ELF-1 (cell line): ENCODE results near the gene CDK11B.
A peak's percentile ranks its signal among the peaks of the same experiment; 100 is the strongest.
"Not testable (repeated sequence)": the region's sequence is repeated elsewhere in the genome, so short reads cannot be mapped to it uniquely, and the experiment has no call there.

ENCODE experiments used
- DNase-seq: peaks from one replicate; pipeline ENCODE4 v3.0.0-alpha.2; 2016; ENCODE audit warnings: low read depth, low spot score

Gene CDK11B

DNA sequence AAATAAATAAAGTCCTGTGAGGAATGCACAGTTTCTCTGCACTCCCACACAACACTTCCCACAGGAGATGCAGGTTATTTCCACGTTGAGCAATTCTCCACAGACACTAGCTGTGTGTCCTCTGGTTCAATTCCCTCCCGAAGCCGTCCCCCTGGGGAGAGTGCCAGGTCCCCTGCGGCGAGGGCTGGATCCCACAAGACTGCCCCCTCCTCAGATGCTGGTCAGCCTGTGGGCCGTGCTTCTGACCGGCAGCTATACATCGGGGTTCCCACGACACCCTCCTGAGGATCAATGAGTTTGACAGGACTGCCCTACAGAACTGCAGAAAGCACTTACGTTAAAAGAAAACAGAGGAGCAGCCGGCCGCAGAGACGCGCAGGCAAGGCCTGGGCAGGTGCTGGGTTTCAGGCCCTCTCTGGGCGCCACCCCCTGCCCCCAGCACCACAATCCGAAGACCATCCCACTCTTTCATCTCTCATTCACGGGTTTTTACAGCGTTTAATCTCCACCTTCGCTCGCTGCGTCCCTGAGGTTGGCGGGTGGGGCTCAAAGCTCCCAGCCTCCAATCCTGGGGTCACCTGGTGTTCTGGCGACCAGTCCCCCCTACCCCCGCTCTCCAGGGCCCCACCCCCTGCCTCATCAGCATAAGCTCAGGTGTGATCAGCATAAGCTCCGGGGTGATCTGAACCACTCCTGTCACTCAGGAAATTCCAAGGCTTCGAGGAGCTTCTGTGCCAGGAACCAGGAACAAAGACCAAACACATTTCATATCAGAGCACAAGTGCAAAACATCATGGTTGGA is 24.5 kb upstream of the CDK11B start:
- no peak for DNase-seq

DNA sequence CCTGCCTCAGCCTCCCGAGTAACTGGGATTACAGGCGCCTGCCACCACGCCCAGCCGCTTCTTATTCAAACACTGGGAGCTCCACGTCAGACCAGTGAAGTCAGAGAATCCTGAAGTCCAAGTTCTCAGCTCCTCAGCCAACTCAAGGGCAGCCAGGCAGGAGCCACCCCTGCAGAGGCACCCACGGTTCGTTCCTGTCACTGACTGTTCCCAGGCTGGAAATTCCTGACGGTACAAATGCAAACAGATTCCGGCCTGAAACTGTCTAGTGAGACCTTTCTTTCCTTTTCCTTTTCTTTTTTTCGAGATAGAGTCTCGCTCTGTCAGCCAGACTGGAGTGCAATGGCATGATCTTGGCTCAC is 22.1 kb upstream of the CDK11B start:
- no peak for DNase-seq

DNA sequence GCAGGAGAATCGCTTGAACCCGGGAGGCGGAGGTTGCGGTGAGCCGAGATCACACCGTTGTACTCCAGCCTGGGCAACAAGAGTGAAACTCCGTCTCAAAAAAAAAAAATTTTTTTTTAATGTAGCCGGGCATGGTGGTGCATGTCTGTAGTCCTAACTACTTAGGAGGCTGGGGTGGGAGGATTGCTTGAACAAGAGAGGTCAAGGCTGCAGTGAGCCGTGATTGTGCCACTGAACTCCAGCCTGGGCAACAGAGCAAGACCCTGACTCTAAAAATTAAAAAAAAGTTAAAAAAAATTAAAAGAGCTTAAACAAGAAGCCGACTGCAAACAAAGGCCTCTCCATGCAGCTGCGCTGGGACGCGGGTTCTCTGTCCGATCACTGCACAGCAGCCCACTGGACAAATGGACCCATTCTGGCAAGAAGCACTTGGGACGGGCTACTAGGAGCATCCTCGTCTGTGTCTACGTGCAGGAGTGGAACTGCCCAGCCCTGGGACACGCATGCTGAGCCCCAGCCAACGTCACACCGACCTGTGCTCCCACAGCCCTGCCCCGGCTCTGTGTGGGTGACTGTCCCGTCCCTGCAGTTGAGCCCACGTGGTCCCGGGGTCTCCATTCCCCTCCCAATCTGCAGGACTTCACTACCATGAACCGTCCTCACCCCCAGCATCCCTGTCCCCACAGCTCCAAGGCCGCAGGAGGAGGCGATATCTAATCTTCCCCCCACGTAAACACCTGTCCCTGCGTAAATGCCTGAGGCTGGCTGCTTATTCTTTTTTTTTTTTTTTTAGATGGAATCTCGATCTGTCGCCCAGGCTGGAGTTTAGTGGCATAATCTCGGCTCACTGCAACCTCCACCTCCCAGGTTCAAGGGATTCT is 21.5 kb upstream of the CDK11B start:
- no peak for DNase-seq

DNA sequence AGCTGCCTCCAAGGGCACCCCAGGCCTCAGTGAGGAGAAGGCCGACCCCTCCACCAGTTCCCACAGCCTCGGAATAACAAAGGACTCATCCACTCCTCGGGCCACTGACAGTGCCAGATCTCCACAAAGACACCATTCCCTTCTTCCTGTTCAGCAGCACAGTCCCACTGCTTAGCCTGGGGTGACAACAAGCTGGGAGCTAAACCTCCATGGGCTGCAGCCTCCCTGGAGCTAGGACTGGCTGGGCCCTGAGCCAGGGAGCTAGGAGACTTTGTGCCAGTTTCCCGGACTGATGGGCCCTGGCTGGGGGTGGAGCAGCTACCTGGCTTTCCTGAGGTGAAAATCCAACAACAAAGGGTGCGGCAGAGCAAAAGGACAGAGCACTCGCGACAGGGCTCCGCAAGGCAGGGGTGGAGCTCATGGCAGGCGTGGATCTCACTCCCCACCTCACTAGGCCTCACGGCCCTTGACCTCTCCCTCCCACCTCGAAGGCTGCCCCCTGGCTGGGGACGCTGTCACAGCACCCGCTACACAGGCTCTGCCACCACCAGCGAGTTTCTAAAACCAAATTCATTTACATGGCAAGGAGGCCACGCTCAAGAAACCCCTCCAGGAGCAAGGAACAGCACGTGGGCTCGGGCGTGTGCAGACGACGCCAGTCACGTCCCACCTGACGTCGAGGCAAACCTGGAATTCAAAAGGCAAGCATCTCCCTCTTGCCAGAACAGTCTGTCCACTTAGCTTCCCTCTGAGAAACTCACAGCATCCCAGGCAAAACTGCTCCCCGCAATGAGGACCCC is 20.0 kb upstream of the CDK11B start:
- DNase-seq: peak; percentile 58

DNA sequence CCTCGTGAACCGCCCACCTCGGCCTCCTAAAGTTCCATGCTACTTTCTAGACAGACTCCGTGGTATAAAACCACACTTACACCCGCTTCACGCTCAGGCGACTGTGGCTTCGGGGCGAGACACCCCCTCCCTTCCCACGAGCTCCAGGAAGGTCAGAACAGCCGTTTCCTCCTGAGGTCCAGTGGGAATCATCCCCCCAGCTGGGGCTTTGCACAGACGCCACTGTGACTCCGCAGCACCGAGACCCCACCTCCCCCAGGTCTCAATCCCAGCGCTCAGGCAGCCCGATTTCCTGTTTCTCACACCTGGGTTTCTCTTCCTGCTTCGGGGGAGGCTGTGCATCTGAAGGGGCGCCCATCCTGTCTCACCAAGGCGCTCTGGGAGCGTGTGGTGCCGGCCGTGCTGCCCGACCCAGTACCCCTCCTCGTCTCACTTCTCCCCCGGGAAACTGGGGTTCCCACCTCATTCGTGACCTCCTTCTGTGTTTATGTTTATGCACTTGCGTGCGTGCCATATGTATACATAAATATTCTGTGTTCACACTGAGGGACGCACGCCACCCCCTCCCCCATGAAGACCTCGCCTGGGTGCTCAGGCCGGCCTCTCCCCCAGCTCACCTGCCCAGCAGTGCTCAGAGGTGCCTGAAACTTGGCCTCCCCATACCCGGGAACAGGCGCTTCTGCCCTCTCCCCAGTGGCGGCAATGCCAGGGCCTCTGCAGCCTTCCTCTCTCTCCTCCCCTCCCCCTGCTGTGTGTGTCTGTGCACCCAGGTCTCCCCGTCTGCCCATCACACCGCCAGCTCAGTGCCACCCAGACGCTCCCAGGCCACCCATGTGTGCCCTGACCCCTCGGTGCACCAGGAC is 19.1 kb upstream of the CDK11B start:
- no peak for DNase-seq

DNA sequence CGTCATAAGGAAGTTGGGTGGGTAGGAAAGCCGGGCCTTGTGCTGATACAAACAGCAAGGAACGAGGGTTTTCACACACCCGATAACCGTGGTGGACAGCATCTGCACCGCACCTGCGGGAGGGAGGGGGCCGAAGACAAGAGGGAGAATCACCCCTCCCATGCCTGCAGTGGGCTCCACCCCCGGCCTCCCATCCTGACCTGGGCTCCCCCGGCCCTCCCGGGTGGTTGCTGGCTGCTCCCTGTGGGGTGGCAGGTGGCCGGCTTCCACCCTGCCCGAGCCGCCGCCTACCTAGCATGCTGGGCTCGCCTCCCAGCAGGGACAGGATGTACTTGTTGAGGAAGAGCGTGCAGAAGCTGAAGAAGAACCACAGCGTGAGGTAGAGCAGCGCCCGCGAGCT is 17.3 kb upstream of the CDK11B start:
- not testable (repeated sequence) for DNase-seq

DNA sequence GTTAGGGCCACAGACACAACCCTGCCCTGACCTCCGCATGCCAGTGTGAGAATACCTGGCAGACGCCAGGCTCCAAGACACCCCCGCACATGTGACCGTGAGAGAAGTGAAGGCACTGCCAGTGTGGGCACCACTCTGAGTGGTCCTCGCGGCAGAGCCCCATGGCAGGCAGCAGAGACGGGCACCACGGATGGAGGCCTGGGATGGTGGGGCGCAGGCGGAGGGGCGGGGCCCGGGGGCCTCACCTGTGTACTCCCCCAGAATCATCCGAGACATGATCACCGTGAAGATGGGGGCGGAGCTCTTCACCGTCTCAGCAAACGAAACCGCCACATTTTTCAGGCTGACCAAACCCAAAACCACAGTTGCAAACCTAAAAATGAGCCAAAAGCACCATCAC is 16.4 kb upstream of the CDK11B start:
- not testable (repeated sequence) for DNase-seq

DNA sequence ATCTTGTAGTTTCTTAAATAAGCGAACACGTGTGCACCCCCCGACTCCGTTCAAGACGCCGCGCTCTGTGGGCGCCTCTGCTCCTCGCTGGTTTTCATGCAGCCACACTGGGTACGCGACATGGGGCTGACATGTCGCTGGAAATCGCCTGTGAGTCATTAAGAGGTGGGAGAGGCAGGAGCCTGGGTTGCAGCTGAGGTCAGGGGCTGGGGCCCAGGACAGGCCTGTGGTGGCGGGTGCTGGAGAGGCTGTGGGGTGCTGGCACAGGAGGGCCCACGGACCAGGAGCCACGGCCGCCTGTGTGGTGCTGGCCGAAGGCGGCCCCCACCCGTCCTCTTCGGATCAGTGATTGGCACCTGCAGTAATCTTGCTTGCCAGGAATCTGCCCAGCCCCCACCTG is 16.0 kb upstream of the CDK11B start:
- DNase-seq: not testable (repeated sequence)

DNA sequence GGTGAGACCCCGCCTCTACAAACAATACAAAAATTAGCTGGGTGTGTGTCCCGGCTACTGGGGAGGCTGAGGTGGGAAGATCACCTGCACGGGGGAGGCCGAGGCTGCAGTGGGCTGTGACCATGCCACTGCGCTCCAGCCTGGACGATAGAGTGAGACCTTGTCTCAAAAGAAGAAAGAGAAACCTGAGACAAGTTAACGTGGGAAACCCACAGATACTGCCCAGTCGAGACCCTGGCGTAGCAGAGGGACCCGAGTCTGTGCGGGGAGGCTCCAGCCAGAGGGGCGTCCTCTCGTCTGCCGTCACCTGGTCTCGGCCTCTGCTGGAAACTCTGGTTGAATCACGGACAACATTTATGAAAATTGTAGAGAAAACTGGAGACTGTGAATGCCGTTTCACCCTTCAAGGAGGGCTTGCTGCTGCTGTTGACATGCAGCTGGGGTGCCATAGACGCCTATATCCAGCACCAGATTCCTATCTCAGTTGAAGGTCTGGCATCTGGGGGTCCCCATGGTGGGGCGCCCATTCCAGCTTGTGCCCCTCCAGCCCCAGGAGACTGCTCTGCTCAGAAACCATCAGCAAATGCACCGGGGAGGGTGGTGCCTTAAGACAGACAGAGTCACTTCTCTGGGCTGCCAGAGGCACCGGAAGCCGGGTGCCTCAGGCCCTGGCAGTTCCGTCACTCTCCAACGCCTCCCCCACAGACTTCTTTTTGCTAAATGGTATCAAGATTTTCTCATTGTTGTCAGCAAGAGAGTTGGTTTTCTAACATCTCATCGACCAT is 13.6 kb upstream of the CDK11B start:
- no peak for DNase-seq

DNA sequence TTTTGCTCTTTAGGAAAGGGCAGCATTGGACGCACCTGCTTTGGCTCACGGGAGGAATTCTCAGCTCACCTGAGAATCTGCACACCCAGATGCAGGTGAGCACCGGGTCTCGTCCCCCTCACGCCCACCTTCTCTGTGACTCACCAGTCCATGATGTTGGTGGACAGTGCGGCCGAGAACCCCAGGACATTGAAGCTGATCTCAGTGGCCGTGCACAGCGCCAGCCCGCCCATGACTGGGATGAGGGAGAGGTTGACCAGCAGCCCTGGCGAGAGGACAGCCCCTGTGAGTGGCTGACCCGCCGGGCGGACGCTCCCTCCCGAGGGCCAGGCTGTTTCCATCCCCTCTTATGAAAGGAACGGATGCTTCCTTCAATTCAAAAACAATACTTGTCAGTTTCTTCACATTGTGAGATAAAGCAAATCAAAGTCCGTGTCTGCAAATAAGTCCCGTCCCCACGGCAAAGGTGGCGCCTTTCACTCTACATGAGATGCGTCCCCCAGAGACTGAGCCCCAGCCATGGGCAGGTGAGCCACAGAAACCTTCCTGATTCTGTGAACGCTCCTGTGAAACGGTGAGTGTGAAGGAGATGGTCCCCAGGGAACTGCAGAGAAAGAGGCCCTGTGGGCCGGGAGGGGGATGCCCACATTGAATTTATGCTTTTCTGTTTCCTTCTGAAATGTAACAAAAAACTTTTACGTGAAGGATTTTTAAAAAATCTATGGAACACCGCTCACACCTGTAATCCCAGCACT is 12.7 kb upstream of the CDK11B start:
- DNase-seq: no peak

DNA sequence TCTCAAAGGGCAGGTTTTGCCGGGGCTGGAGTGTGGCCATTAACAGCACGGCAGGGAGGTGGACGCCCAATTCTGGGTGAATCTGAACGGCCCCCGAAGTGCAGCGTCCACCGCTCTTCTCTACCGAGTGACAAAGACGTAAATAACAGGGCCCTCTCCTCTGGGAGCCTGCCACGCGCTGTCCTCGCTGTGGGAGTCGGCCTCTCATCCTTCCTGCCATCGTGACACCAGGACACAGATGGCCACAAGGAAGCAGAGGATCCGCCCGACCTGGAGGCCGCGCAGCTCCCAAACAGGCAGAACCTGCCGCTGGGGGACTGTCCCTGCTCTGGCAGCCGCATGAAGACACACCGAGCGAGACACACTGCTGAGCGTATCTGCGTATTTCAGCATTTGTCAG is 12.1 kb upstream of the CDK11B start:
- no peak for DNase-seq

DNA sequence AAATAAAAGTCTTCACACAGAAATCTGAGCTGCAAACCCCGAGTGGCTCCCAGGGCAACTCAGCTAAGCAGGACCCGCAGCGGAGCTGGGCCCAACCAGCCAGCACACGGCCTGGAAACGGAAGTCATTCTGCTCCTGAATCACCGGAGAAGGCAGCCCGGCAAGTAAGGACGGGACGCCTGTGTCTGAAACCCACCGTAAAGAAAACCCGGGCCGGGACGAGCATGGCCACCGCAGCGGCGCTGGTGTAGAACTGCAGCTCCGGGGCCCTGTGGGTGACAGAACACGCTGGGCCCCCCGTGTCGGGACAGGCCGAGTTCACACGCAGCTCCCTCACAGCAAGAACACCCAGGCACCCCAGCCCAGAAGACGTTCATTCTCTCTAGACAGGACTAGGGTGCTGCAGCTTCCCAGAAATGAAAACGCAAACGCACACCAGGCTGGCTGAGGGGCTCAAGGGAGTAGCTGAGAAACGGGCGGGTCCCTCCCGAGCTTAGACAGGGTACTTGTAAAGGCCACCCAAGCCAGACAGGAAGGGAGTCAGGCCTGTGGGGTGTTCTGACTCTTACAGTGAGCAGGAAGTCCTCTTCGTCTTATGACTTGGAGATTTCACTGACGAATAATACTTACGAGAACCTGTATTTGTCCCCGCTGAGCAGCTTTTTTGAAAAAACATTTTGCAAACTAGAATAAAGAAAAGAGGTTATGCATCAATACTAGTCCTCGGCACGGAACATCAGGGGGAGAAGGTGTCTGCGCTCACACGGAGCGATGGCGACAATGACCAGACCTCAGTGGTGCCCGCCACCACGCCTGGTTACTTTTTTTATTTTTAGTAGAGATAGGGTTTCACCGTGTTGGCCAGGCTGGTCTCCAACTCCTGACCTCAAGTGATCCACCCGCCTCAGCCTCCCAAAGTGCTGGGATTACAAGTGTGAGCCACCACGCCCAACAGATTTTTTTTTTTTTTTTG is 10.9 kb upstream of the CDK11B start:
- no peak for DNase-seq

DNA sequence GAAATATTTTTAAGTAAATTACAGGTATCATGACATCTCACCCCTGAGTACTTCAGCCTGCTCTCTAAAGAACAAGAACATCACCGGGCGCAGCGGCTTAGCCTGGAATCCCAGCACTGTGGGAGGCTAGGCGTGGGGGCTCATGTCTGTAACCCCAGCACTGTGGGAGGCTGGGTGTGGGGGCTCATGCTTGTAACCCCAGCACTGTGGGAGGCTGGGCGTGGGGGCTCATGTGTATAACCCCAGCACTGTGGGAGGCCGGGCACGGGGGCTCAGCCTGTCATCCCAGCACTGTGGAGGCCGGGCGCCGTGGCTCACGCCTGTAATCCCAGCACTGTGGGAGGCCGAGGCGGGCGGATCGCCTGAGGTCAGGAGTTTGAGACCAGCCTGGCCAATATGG is 7.7 kb upstream of the CDK11B start:
- no peak for DNase-seq

DNA sequence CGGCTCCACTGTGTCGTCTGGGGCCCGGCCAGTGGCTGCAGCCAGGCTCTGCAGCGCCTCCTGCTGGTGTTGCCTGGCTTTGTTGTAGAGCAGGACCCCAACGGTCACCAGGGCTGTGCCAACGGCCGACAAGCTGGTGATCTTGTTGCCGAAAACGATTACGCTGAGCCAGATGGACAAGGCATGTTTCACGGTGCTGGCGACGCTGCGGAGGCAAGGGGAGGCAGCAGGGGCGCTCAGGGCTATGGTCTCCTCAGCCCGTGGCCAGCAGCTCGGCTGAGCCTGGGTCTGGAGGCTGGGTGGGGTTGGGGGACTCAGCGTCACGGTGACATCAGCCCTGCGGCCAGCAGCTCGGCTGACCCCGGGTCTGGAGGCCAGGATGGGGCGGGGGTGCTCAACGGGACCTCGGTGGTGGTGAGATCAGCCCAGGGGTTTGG is 7.0 kb upstream of the CDK11B start:
- DNase-seq: peak; percentile 43

DNA sequence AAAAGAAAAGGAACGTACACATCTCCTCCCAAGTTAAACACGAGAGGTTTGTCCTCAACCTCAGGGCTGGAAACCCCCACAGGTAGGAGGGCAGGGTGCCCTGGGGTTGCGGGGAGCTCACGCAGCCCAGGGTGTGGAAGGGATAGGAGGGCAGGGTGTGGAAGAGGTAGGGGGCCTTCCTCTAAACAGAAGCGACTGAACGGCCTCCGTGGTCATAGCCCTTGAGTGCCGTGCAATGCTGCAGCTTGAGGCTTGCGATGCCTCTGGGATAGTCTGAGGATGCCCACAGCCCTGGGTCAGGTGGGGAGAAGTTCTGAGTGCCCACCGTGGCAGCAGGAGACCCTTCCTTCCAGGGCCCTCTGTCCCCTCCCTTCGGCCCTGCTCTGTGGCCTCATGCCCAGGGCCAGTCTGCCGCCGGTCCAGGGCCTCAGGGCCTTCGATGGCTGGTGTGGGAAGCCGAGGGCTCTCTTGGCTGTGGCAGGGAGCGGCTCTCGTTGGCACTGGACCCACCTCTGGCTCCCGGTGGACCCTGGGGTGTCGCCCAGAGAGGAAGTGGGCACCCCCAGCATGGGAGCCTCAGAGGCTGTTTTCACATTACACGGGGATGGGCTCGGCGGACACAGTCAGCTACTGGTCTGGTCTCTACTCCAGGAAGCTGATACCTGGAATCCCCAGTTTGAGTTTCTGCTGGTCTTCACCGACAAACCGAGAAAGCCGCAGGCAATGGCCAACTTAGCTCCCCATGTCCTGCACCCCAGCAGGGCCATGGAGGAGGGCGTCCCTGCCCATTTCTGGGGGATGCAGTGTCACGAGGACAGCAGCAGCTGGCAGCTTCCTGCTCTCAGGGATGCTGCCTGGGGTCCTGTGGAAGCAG is 6.4 kb upstream of the CDK11B start:
- DNase-seq: no peak

DNA sequence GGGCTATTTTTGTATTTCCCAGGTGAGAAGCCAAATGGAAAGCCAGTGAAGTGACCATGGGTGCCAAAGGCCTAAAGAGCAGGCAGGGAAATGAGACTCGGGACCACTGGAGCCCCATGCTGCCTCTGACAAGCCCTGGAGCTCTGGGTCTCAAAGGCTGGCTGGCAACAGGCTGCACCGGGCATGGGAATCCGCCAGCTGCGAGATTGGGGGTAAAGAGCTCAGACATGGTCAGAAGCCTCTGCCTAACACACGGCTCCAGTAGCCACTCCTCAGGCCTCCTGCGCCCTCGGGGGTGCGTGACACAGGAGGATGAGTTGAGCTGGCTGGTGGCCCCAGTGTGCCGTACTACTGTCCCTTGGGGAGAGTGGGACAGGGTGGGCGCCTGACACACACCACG is 5.5 kb upstream of the CDK11B start:
- not testable (repeated sequence) for DNase-seq

DNA sequence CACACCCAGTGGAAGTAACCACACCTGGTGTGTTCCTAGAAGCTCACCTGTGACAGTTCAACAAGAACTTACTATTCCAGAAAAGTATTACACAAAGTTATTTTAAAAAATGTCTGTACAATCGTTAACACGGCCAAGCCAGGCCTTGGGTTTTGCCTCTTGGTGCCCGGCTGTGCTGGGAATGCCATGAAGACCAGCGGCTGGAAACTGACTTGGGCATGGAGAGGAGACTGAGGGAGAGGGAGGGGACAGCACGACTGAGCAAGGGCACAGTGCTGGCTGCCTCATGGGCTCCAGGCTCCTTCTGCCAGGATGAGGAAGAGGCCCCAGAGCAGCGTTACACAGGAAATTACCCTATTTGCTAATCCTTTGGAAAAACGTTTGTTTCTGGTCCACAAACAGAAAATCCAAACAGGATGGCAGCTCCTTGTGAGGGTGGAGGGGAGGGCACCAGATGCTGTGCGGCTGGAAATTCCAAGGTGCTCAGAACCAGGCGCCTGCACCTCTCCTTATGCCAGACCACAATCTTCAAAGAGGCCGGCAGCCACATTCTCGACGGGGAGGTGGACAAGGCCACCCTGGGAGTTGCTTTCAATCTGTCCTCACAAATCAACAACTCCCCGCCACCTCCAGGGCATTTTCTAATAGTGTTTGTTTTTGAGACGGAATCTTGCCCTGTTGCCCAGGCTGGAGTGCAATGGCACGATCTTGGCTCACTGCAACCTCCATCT is 4.2 kb upstream of the CDK11B start:
- peak; percentile 56 for DNase-seq
